Measurements from ENCODE around the gene KLF6.

- no peak for TF ChIP-seq CTCF (IDR thresholded peaks at IDR 0.05)
- no peak for TF ChIP-seq POLR2A (IDR thresholded peaks at IDR 0.05)
- TF ChIP-seq POLR2AphosphoS5 (IDR thresholded peaks at IDR 0.05) = no peak
- no peak for TF ChIP-seq EP300 (IDR thresholded peaks at IDR 0.05)
These were observed 56.4 kb downstream of the KLF6 start for GRCh38 chr10:3728563-3728962.
